ENCODE data around the gene PRDM16. TPM values are rescaled to one million over a fixed set of nuclear protein-coding genes. Genes with fewer than 3 reads are reported as not detected.
A peak's percentile ranks its signal among the peaks of the same experiment; 100 is the strongest.

The PRDM16 gene
- polyA plus RNA-seq, 1 donor from 2014 or later: 0.21 TPM

DNA sequence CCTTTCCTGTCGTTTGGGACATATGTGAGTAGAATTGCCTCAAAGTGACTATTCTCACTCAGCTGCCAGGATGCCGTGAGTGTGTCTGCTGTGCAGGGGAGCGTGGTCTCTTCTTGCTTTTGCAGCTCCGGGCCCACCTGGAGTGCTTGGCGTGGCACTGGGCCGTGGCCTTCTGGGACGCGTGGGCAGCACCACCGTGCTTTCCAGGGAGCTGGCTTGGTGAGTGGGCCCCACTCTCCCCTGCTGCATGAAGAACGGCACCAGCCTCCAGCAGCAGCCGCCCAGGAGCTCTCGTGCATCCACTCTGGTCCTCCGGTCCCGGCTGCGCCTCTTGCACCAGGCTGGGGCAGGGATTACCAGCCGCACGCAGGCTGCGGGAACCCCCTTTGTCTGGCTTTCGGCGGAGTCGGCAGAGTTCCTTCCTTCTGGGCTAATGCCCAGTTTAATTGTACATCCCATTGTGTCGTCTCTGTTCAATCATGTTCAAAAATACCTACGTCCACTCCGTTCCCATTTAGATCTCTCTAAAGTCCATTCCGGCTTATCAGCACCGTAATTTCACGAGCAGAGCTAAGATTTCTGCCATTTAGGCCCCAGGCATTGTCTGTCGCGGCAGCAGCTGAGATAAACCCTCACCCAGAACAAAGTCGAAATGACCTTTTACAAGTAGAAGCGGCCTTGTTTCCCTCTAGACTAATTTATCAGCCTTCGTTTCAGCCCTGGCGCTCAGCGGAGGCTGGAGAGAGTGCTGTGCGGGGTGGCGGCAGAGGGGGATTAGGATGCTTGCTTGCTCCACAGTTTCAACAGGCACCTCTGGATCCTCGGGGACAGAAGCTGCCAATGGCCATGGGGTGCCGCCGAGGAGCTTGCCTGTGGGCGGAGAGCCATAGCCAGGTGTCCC, 129.6 kb downstream of the PRDM16 start:
- no peaks in the 10 kb centered on the region for H3K36me3 ChIP-seq (ENCODE audit: insufficient read depth, low read length)
- H3F3A ChIP-seq (ENCODE audit: insufficient read depth, low read length, poor library complexity, severe bottlenecking): no peaks in the 10 kb centered on the region
- no peak overlapping the region for H3K4me2 ChIP-seq (ENCODE audit: low read length)
- peak overlapping the region; percentile 49 for H3K27ac ChIP-seq (ENCODE audit: low read length)
- no peaks in the 10 kb centered on the region for H3K9me2 ChIP-seq (ENCODE audit: insufficient read depth, low read length)
- peaks cover 3% of the 10 kb centered on the region for H3K79me2 ChIP-seq (replicated peaks; ENCODE audit: insufficient read depth, low read length)
- no peak overlapping the region for H3K4me3 ChIP-seq (ENCODE audit: low read length)
- peak overlapping the region; percentile 42 for H3K9ac ChIP-seq (ENCODE audit: low read length)
- TF ChIP-seq POLR2AphosphoS5 (IDR thresholded peaks at IDR 0.05) (no peak), REST (IDR thresholded peaks at IDR 0.05; ENCODE audit: borderline replicate concordance) (no peak), RAD21 (conservative IDR thresholded peaks at IDR 0.05) (no peak), EP300 (conservative IDR thresholded peaks at IDR 0.05; ENCODE audit: poor library complexity, severe bottlenecking) (no peak)
- no peaks in the 10 kb centered on the region for H4K20me1 ChIP-seq (ENCODE audit: insufficient read depth)
- H3K9me3 ChIP-seq (ENCODE audit: low read length): no peaks in the 10 kb centered on the region
- peak overlapping the region; percentile 45 for H2AFZ ChIP-seq (ENCODE audit: low read depth, low read length)
- H3K27me3 ChIP-seq (ENCODE audit: insufficient read depth, low read depth, low read length): no peaks in the 10 kb centered on the region

DNA sequence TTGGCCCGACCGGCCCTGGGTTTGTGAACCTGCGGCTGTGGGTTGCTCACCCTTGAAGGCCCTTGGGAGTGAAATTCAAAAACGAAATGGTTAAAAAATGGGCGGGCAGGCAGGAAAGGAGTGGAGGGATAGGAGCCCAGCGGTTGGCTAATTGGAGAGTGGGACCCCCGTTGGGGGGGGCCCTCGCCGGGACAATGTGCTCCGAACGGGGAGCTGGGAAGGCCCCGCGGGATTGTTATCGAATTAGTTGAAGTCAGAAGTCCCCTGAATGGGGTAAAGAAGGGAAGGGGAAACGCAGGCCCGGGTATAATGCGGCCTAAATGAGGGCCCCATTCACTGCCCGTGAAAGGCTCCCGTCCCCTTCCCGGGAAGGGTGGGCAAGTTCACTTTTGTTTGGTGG, 135.7 kb downstream of the PRDM16 start:
- H3K27me3 ChIP-seq (ENCODE audit: insufficient read depth, low read depth, low read length): no peaks in the 10 kb centered on the region
- TF ChIP-seq MXI1 (conservative IDR thresholded peaks at IDR 0.05; ENCODE audit: poor library complexity, severe bottlenecking) (no peak), TAF1 (IDR thresholded peaks at IDR 0.05; ENCODE audit: low read depth) (no peak), CTCF (IDR thresholded peaks at IDR 0.05; ENCODE audit: poor library complexity, severe bottlenecking) (no peak), POLR2AphosphoS5 (IDR thresholded peaks at IDR 0.05) (no peak), EZH2 (IDR thresholded peaks at IDR 0.05; ENCODE audit: borderline replicate concordance, insufficient read depth, low read length, poor library complexity, severe bottlenecking) (no peak), SMC3 (conservative IDR thresholded peaks at IDR 0.05; ENCODE audit: poor library complexity) (no peak), RAD21 (conservative IDR thresholded peaks at IDR 0.05) (no peak), EP300 (conservative IDR thresholded peaks at IDR 0.05; ENCODE audit: poor library complexity, severe bottlenecking) (no peak), REST (IDR thresholded peaks at IDR 0.05; ENCODE audit: borderline replicate concordance) (no peak)
- H3K4me3 ChIP-seq (ENCODE audit: low read length): no peak overlapping the region
- no peak overlapping the region for H3K4me2 ChIP-seq (ENCODE audit: low read length)
- H3K36me3 ChIP-seq (ENCODE audit: insufficient read depth, low read length): no peaks in the 10 kb centered on the region
- no peak overlapping the region for H3K27ac ChIP-seq (ENCODE audit: low read length)
- no peak overlapping the region for H3K9ac ChIP-seq (ENCODE audit: low read length)
- H2AFZ ChIP-seq (ENCODE audit: low read depth, low read length): no peak overlapping the region
- H3F3A ChIP-seq (ENCODE audit: insufficient read depth, low read length, poor library complexity, severe bottlenecking): no peaks in the 10 kb centered on the region
- no peaks in the 10 kb centered on the region for H3K9me2 ChIP-seq (ENCODE audit: insufficient read depth, low read length)
- no peaks in the 10 kb centered on the region for H4K20me1 ChIP-seq (ENCODE audit: insufficient read depth)
- peaks cover 3% of the 10 kb centered on the region for H3K79me2 ChIP-seq (replicated peaks; ENCODE audit: insufficient read depth, low read length)
- H3K9me3 ChIP-seq (ENCODE audit: low read length): no peaks in the 10 kb centered on the region

Measured in neural cell (in vitro differentiated cells).